Upper lobe of left lung (tissue), 4 donors: Measurements from ENCODE around the gene ULK4.

Experiments
- CTCF ChIP-seq, 6 experiments: fragments of 450-650 bp in 4 of 6; fragments of 200-600 bp in 2 of 6; sonication (generic) in 2 of 6; IDR thresholded peaks; one replicate each; pipeline ENCODE4 v1.5.1; 2016 to 2019; ENCODE audit warnings: antibody characterized with exemption in 6 of 6
- EP300 ChIP-seq, 4 donors: sonication (generic); formaldehyde crosslinking; IDR thresholded peaks; one replicate each; pipeline ENCODE4 v1.5.1; 2017; ENCODE audit warnings: antibody characterized with exemption in 4 of 4, control low read depth in 2 of 4
- POLR2AphosphoS5 ChIP-seq, 2 donors: sonication (generic); formaldehyde crosslinking; IDR thresholded peaks; one replicate each; pipeline ENCODE4 v1.5.1; 2017; ENCODE audit warnings: antibody characterized with exemption in 2 of 2

- TF ChIP-seq CTCF (IDR thresholded peaks at IDR 0.05), result no peak
- no peak for TF ChIP-seq EP300 (IDR thresholded peaks at IDR 0.05)
- no peak for TF ChIP-seq POLR2AphosphoS5 (IDR thresholded peaks at IDR 0.05)
Measured at GRCh38 chr3:41448396-41448795, 513.5 kb downstream of the ULK4 start.
